AG04450 (cell line): ENCODE data around the gene NPIPA7. TPM values are rescaled to one million over a fixed set of nuclear protein-coding genes. Genes with fewer than 3 reads are reported as not detected.
"Not testable (repeated sequence)": the region's sequence is repeated elsewhere in the genome, so short reads cannot be mapped to it uniquely, and the experiment has no call there.

Experiments used
- CTCF ChIA-PET: fragments of 300-600, 350-600 bp; formaldehyde crosslinking; extraction: SDS; loops from one replicate; lab custom pipeline; 2022; ENCODE audit warnings: antibody characterized with exemption, inconsistent platforms; lab: Charles Lee
- POLR2A ChIA-PET: fragments of 350-600 bp; formaldehyde crosslinking; extraction: SDS; loops from one replicate; lab custom pipeline; 2021; ENCODE audit warnings: antibody characterized with exemption, inconsistent platforms; lab: Yijun Ruan, JAX
- DNase-seq: peaks from one replicate; pipeline ENCODE4 v3.0.0-alpha.2; 2011; ENCODE audit warnings: low read depth, low spot score
- H3K27ac ChIP-seq: one replicate; pipeline ENCODE4 v1.5.1; 2012; ENCODE audit warnings: low read depth, low read length, control low read depth
- H3K27me3 ChIP-seq: one replicate; pipeline ENCODE4 v1.6.0; 2012; ENCODE audit warnings: low read length; ENCODE audit not compliant: control insufficient read depth, insufficient read depth
- H3K4me3 ChIP-seq: 2 replicates; pipeline ENCODE4 v1.5.1; 2011; ENCODE audit warnings: mild to moderate bottlenecking, low read depth, low read length, control low read depth
- H3K9me3 ChIP-seq: 2 replicates; pipeline ENCODE4 v1.5.1; 2012; ENCODE audit warnings: low read length; ENCODE audit not compliant: control insufficient read depth, insufficient read depth
- polyA plus RNA-seq: library from polyadenylated mRNA; depleted of rRNA; stranded (reverse); fragments of >200 nt; gene quantifications from 2 replicates; pipeline ENCODE4 v1.2.3, GENCODE V29; 2011

NPIPA7 gene
- polyA plus RNA-seq, 1 experiment, result 15.8 TPM

- CTCF ChIA-PET, H3K4me3 ChIP-seq, DNase-seq, H3K27me3 ChIP-seq, H3K9me3 ChIP-seq, H3K27ac ChIP-seq, POLR2A ChIA-PET: not testable (repeated sequence)
Observed at GRCh38 chr16:16369081-16369856, 9.7 kb upstream of the NPIPA7 start.

GRCh38 chr16:16371136-16371735 is 7.7 kb upstream of the NPIPA7 start:
- H3K9me3 ChIP-seq, H3K4me3 ChIP-seq, CTCF ChIA-PET, H3K27me3 ChIP-seq, H3K27ac ChIP-seq, DNase-seq, POLR2A ChIA-PET: not testable (repeated sequence)

GRCh38 chr16:16374192-16374591 is 4.7 kb upstream of the NPIPA7 start:
- H3K27ac ChIP-seq, POLR2A ChIA-PET, DNase-seq, CTCF ChIA-PET, H3K9me3 ChIP-seq, H3K27me3 ChIP-seq, H3K4me3 ChIP-seq: not testable (repeated sequence)

GRCh38 chr16:16399685-16400084 is 20.7 kb downstream of the NPIPA7 start:
- H3K27me3 ChIP-seq, CTCF ChIA-PET, POLR2A ChIA-PET, H3K4me3 ChIP-seq, H3K9me3 ChIP-seq, H3K27ac ChIP-seq, DNase-seq: not testable (repeated sequence)

GRCh38 chr16:16402333-16402732 is 23.4 kb downstream of the NPIPA7 start:
- H3K27ac ChIP-seq, H3K4me3 ChIP-seq, POLR2A ChIA-PET, H3K9me3 ChIP-seq, DNase-seq, H3K27me3 ChIP-seq, CTCF ChIA-PET: not testable (repeated sequence)

- CTCF ChIA-PET, H3K27me3 ChIP-seq, H3K9me3 ChIP-seq, POLR2A ChIA-PET, H3K27ac ChIP-seq, H3K4me3 ChIP-seq, DNase-seq: not testable (repeated sequence)
Observed at GRCh38 chr16:16404283-16404682, 25.3 kb downstream of the NPIPA7 start.

- POLR2A ChIA-PET, CTCF ChIA-PET: not testable (repeated sequence)
Observed at GRCh38 chr16:16405421-16405820, 26.5 kb downstream of the NPIPA7 start.

GRCh38 chr16:16408430-16408829 is 29.5 kb downstream of the NPIPA7 start:
- H3K27me3 ChIP-seq, H3K4me3 ChIP-seq, H3K27ac ChIP-seq, DNase-seq, H3K9me3 ChIP-seq, CTCF ChIA-PET, POLR2A ChIA-PET: not testable (repeated sequence)

More at GRCh38 chr16:16405421-16405820, 26.5 kb downstream of the NPIPA7 start:
- not testable (repeated sequence) for H3K27me3 ChIP-seq, H3K27ac ChIP-seq, H3K9me3 ChIP-seq, H3K4me3 ChIP-seq, DNase-seq

- H3K27ac ChIP-seq, H3K9me3 ChIP-seq, H3K27me3 ChIP-seq, H3K4me3 ChIP-seq, DNase-seq, POLR2A ChIA-PET, CTCF ChIA-PET: not testable (repeated sequence)
Observed at GRCh38 chr16:16413773-16414172, 34.8 kb downstream of the NPIPA7 start.

- POLR2A ChIA-PET, H3K27ac ChIP-seq, H3K9me3 ChIP-seq, H3K27me3 ChIP-seq, DNase-seq, H3K4me3 ChIP-seq, CTCF ChIA-PET: not testable (repeated sequence)
Observed at GRCh38 chr16:16417071-16417470, 38.1 kb downstream of the NPIPA7 start.

- DNase-seq, H3K4me3 ChIP-seq, H3K9me3 ChIP-seq, CTCF ChIA-PET, H3K27ac ChIP-seq, H3K27me3 ChIP-seq, POLR2A ChIA-PET: not testable (repeated sequence)
Observed at GRCh38 chr16:16417914-16418544, 39.1 kb downstream of the NPIPA7 start.

GRCh38 chr16:16420515-16420914 is 41.6 kb downstream of the NPIPA7 start:
- H3K4me3 ChIP-seq, H3K27me3 ChIP-seq, H3K9me3 ChIP-seq, CTCF ChIA-PET, DNase-seq, H3K27ac ChIP-seq, POLR2A ChIA-PET: not testable (repeated sequence)
